Right renal pelvis (tissue), 4 donors: Measurements from ENCODE around the gene UACA. TPM values are rescaled to one million over a fixed set of nuclear protein-coding genes. Genes with fewer than 3 reads are reported as not detected.
"Not testable (repeated sequence)": the region's sequence is repeated elsewhere in the genome, so short reads cannot be mapped to it uniquely, and the experiment has no call there.

ENCODE experiments used
- DNase-seq, 4 donors: peaks; one replicate each; pipeline ENCODE4 v3.0.0-alpha.2; 2013; ENCODE audit warnings: low read depth in 4 of 4, low spot score in 3 of 4, missing footprints in 1 of 4
- polyA plus RNA-seq, 4 donors: library from polyadenylated mRNA; unstranded; fragments of 120-200 nt; gene quantifications; one replicate each; pipeline ENCODE4 v1.2.1, GENCODE V29; 2013; ENCODE audit not compliant: insufficient read length in 4 of 4

Gene UACA
- polyA plus RNA-seq, 4 donors: 87.0 to 106 (median 96.9) TPM

DNA sequence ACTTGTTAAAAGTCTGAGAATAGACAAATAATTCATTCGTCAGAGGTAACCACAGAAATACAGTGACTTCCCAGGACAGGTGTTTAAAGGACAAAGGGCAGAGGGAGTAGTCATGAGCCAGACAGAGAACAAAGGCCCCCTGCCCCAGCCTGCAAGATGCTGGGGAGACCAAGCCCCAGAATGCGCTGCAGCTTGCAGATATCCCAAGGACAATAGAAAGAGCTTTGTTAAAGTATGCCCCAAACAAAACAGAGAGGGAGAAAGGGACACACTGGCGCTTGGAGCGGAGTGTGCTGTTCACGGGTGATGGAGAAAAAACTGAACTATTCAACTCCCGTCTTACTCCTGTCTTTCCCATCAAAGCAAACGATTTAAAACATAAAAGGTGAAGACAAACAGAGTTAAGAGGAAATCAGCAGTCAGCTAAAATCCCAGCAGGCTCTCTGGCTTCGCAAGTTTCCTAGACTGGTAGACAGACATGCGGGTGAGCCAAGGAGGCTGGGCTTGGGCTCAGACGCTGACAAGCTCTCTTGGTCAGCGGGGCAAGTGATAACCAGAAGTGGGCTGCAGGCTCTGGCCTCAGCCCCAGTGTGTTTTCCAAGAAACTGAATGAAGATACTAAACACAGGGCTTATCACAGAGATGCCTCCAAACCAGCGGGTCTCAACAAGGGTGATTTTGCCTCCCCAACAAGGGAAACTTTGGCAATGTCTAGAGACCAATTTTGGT lies 130.1 kb downstream of the UACA start:
- DNase-seq: no peak

DNA sequence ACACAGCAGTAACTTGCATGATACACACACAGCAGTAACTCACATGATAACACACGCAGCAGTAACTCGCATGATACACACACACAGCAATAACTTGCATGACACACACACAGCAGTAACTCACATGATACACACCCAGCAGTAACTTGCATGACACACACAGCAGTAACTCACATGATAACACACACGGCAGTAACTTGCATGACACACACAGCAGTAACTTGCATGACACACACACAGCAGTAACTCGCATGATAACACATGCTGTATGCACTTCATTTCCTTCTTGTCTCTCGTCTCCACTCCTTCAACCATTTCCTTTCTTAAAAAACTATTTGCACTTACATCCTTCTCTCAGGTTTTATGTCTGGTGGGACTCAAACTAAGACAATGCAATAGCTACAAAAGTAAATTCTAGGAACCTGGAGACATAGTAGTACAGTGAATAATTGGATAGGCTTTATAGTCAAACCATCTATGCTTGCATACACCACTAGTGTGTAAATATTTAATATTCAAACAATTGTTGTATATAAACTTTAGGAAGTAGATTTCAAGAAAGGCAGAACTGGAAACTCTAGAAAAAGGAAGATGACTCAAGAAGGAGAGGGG lies 130.8 kb downstream of the UACA start:
- DNase-seq: no peak

DNA sequence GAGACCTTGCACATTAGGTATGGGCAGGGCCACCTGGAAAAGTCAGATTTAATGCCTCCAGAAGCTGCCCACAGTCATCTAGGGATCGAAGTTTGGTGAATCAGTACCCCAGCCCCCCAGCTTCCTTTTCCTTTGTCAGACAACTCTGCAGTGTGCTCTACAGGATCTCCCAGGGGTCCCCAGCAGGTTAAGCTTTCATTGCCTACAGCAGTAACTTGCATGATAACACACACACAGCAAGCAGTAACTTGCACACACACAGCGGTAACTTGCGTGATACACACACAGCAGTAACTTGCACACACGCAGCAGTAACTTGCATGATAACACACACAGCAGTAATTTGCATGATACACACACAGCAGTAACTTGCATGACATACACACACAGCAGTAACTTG lies 131.3 kb downstream of the UACA start:
- DNase-seq: no peak

DNA sequence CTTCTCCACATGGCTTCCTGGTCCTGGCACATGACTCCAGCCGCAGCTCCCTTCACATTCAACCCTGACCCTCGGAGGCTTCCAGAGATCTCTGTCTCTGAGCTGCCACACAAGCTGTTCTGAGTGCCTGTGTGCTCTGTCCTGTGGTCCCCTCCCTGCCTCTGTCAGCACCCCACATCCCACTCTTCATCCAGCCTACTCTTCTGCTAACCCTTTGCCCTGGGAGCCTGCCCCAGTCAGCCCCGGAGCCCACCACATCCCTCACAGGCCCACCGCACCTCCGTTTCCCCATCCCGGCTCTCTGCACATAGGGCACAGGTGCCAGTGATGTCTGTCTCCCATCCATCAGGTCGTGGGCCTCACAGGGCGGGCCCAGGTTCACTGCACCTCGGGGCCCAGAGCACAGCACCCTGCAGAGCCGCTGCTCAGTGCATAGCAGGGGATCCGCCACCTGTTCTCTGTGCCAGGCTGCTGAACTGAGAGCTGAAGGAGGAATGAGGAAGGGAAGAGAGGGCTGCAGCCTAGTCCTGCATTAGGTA lies 133.6 kb downstream of the UACA start:
- no peak for DNase-seq

DNA sequence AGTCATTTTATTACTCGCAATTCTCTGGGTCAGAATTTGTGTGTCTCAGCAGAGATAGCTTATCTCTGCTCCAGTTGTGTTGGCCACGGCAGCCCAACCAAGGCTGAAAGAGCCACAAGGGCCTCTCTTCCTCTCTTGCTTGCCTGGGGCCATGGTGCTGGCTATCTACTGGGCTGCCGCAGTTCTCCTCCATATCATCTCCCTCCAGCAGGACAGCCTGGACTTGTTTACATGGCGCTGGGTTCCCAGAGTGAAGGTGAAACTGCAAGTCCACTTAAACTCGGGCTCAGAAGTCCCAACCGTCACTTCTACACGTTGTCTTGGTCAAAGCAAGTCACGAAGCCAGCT lies 134.8 kb downstream of the UACA start:
- no peak for DNase-seq

DNA sequence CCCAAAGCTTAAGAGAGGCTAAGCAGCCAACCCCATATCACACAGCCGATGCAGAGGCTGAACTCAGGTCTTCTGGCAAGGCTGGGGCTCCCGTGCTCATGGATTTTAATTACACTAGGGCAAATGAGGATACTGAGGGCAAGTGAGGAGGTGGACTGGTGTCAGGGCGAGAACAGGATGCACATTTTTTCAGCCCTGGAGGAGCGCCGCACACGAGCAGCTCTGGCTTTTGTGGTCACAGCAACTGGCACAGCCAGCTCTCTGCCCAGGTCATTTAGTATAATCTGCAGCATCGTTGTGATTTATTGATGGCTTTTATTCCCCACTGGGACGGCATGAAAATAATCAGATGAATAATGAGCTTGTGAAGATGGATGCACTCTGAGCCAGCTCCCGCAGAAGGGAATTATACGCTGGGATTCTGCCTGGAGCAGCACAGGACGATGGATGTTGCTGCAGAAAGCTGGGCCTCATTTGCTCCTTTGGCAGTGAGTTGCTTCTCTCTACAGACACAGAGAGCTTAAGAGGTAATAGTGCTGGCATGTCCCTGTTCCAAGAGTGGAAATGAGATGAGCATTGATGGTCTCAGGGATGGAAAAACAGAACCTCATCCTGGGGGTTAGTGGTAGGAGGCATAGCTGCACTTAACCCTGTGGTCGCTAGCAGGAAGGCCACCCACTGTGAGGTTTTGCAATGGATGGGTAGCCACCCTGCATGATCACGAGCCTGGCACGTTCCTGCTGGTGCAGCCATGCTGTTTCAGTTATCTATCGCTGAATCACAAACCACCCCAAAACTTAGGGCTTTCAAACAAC lies 135.4 kb downstream of the UACA start:
- DNase-seq: no peak

DNA sequence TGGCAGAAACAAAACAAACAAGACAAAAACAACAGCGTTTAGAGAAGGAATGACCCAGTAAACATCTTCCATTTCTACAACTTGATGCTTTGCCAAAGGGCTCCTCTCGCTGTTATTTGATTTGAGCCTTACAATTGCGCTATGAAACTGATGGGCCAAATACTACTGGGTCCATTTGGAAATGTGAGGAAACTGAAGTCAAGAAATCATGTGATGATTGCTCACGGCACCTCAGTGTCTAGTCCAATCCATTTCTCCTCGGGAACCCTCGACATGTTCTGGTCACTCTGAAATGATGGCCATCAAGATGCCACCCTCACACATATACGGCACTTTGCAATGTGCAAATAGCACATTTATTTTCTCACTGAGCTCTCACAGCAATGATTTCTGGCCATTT lies 136.0 kb downstream of the UACA start:
- no peak for DNase-seq

DNA sequence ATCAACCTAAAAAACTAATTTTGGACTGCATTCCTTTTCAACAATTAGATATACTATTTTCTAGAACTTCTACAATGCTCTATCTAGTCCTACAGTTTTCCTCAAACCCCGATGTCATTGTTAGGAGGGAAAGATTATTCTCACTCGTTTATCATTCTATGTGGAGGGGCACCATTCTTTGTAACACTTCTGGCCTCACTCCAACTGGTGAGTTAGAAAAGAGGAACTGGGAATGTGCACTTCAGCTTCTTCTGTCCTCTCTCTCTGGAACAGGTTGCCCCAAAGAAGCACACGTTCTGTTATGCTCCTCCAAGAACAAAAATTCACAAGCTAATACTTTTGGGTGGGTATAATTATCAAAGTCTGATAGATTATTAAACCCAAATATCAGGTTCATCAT lies 137.9 kb downstream of the UACA start:
- no peak for DNase-seq

DNA sequence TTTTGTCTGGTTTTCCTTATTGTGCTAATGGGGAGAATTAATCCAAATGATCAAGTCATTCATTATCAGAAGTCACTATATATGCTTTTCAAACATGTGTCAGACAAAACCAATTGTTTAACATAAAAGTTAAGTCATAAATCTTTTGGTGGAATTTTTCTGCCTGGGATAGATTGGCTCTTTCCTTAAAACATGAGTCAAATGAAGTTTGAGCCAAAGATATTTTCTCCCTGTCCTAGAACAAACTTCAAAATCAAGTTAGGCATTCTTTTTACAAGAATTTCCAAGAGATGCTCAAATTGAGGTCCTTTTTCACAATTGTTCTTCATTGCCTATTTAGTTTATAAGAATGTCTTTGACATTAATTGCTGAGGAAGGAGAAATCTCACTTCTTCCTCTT lies 138.3 kb downstream of the UACA start:
- no peak for DNase-seq

DNA sequence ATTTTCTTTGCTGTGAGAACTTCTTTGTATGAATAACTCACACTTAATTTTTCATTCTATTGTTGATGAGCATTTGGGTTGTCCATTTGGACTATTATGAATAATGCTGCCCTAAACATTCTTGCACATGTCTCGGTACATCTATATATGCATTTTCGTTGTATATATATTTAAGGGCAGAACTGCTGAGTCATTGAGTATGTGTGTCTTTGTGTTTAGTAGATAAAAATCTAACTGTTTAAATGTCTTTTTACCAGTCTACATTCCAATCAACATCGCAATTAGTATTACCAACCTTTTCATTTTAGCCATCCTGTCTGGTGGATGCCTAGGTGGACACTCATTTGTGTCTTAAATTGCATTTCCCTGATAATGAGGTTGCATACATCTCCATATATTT lies 144.4 kb downstream of the UACA start:
- no peak for DNase-seq

DNA sequence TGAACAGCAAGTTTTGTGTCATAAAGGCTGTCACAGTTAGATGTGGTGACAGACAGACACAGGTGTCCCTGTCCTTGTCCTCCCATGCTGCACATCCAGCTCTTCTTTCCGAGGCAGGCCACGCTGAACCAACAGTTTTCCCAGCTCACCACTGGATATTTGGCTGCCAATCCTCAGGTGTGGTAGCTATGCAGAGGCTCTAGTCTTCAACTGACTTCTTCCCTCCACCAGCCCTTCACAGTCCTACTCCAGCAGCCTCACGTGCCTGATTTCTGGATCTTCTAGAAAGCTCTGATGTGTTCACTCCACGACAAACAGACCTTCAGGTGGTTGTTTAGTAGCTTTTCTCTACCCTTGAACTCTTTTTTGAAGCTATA lies 145.5 kb downstream of the UACA start:
- no peak for DNase-seq

DNA sequence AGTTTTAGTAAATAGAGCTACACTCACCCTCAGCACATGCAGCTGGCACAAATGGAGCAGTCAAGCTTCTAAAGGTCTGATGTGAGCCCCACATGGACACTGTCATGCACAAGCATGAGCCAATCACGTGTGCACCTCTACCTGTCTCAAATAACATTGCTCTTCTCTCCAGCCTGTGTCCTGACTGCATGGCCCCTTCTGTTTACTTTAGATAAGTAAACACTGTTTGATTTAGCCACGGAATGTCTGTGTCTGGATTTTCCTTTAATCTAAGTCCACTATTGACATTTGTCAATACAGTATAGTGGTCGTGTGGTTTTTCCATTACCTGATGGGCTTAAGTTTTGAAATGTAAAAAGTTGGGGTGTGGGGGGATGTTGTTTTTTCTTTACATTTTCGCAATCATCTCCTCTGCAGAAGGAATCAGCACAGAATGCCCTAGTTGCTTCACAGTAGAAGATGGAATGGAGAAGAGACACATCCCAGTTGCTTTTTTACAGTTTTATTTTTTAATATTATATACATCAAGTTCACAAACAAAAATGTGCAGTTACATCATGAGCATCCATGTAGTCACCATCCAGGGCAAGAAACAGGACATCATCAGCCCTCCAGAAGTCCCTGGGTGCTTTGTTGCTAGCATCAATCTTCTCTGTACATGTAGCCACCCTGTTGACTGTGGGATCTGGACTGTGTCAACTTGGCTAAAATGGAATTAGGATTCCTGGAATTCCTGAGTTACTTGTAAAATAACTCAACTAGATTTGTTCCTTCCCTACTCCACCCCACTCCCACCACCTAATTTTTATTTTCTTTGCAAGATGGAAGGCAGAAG lies 146.1 kb downstream of the UACA start:
- DNase-seq: no peak

DNA sequence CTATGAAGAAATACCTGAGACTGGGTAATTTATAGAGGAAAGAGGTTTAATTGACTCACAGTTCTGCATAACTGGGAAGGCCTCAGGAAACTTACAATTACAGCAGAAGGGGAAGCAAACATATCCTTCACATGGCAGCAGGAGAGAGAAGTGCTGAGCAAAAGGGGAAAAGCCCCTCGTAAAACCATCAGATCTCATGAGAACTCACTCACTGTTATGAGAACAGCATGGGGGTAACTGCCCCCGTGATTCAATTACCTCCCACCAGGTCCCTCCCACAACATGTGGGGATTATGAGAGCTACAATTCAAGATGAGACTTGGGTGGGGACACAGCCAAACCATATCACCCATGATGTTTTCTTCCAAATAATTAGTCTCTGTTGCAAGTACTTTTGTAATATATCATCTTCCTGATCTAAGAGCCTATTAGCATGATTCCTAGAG lies 147.0 kb downstream of the UACA start:
- not testable (repeated sequence) for DNase-seq

DNA sequence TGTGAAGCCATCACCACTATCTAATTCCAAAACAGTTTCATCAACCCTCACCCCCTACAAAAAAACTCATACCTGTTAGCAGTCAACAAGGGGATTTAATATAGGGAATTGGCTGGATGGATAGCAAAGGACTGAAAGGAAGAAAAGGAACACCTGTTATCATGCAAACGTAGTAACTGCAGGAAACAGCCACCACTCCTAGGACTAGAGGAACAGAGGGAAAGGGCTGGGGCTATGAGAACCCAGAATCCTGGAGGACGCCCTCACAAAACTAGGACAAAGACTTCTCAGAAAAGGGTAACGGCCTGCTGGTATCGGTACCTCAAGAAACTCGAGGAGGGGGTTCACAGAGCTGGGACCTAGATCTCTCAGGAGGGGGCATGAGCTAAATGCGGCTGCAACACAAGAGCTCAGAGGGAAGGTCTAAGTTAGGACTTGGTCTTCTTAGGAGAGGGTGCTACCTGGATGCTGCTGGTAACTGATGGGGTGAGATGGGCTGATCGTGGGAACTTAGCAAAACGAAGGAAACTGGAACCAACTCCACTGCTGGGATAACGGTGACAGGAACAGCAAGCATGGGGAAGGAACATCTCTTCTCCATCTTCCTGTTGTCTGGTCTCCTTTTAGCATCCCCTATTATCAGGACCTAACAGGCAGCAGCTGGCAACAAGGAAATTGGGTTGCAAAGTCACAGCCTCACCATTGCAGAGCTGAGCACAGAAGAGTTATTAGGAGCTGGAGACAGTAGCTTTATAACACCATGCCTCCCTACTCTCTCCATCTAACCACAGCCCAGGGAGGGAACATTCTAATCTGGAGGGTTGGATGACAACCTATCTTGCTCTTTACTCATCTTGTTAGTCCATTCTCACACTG lies 147.7 kb downstream of the UACA start:
- DNase-seq: no peak

DNA sequence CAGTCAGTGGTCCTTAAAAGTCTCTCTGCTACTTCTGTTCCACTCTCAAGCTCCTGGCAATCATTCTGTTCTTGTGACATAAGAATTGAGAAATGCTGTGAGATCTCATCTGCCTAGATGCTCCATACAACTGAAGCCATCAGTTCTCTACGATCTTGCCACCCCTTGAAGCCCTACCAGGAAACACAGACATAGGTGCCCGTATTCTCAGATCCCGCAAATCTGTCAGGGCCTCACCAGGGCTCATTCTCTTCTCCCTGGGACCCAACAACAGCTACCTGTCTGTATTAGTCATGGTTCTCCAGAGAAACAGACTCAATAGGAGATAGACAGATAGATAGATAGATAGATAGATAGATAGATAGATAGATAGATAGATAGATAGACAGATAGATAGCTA lies 149.1 kb downstream of the UACA start:
- no peak for DNase-seq

DNA sequence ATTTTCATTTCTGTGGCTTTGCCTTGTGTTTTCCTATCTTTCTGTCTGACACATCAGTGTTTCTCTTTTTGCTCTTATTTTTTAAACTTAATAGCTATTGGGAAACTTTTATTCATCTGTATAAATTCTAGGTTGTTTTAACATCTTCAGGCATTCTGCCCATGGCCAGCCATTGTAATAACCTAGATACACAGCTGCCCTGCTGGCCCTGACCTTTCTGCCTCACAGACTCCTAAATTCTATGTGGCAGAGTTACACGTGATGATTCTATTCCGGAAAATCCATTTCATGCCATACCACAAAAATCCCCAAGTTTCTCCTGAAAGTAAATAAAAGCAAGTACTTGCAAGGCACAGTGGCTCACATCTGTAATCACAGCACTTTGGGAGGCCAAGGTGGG lies 150.1 kb downstream of the UACA start:
- no peak for DNase-seq

DNA sequence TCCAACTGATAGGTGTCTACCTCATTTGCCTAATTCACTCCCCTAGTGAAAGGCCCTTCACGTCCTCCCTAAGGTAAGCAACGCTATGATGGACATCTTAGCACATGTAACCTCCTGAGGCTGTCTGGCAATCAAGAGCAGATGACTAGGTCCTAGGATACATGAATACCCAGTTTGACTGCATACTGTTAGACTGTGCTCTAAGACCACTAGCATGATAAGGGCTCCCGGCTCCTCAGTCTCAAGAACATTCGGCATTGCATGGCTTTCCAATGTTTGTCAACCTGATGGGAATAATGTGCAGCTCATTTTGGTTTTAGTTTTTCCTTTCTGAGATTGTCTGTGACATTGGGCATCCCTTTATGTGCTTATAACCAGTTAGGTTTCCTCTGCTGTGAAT lies 152.1 kb downstream of the UACA start:
- no peak for DNase-seq

DNA sequence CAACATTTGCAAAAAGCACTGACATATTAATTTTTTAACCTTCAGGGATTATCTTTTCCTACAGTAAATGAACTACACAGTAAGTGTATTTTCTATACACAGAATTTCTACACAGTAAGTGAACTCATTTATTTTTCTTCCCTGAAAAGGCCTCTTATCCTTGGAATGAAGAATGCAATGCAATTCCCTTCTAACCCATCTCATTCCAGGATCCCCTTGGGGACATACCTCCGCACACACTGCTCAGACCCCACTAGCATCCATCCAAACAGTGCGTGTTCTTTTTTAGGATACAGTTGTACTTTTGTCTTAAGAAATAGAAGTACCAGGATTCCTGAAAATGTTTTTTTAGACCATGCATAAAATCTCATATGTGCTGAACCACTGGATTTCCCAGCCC lies 152.8 kb downstream of the UACA start:
- no peak for DNase-seq

DNA sequence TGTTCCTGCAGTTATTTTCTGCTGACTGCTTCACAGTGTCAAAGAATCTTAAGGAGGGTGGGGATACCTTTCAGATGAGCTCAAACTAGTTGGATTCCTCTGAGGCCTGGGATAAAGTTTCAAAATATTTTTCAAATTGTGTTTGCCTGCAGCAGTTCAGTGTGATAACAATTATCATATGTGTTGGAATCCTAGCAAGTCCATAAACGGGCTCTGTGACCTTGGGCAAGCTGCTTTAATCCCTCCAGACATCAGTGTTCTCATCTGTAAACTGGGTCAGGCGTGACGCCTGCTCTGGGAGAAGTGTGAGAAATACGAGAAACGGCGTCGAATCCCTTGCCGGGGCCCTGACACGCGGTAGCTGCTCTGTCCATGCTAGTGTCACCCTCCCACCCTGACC lies 153.5 kb downstream of the UACA start:
- DNase-seq: no peak

DNA sequence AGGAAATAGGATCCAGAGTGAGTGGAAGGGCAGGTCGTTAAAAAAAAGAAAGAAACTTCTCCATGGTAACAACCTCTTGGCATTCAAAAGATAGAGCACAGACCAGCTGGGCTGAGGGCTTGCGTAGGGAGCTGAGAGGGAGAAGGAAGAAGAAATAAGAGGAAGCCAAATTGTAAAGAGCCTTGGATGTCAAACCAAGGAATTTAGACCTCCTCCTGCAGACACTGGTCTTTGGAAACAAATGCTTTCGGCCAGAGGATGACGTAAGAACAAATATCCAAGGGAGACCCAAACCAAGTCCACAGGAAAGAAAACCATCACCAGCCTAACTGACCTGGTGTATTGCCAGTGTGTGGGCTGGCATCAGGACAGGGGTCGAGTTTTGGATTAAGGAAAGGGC lies 155.2 kb downstream of the UACA start:
- DNase-seq: no peak
